Heart left ventricle (tissue), 13 donors: ENCODE results near the gene SLC43A2.

ENCODE experiments used
- CTCF ChIP-seq, 12 donors: fragments of 200-600 bp; sonication (generic) in 4 of 12; IDR thresholded peaks; one replicate each; pipeline versions ENCODE4 v1.5.0 to v1.8.0; 2018 to 2022; ENCODE audit warnings: antibody characterized with exemption in 12 of 12, mild to moderate bottlenecking in 5 of 12
- POLR2A ChIP-seq, 2 donors: fragments of 450-650 bp; IDR thresholded peaks; one replicate each; pipeline ENCODE4 v1.6.1; 2017; ENCODE audit warnings: antibody characterized with exemption in 2 of 2, mild to moderate bottlenecking in 2 of 2, moderate library complexity in 2 of 2
- donor health status: ischemic (EF 13 %, LVEDD 7.1; RV severe dilation, severe dysfunction).
- donor health status: DM: no; HTN: yes; CAD: no.
- donor health status: DM: no; HTN: no; CAD: no.
- donor health status: ischemic (EF 25% LVEDD 6.9; RV normal size, moderate dysfunction).
- donor health status: ischemic (EF 25% LVEDD 5.7; RV mildly dilated, moderate dysfunction).
- donor health status: ischemic (EF 35%, LVEDD 5.7; RV mildly dilated, moderate dysfunction).
- donor health status: nonischemic (EF 11% LVEDD 7.7; RV severe dilation, severe dysfunction).
- donor health status: DM: yes; HTN: yes; CAD: no.
- donor health status: PGD.
- donor health status: ischemic (EF 29% LVEDD 5.4; RV normal size, mild dysfunction).
- donor health status: nonischemic (EF 23%, LVEDD 6.1; RV moderate dilation, normal function).

DNA sequence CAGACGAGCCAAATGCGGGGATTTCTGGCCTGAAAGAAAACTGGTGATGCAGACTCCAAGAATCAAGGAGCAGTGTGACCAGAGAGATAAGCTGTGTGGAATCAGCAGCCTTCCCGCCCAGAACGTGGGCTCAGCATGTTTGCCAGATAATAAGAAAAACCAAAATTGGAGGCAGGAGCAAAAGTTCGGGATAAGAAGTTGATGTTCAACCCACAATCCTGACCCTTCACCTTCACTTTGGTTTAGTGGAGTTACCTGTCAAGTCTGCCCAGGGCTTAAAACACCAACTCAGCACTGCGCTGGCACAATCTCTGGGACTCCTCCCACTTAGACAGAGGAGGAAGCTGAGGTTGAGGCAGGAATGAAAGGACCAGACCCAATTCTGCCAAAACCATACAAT, 3.1 kb downstream of the SLC43A2 start:
- TF ChIP-seq CTCF (IDR thresholded peaks at IDR 0.05): no peak
- no peak for TF ChIP-seq POLR2A (IDR thresholded peaks at IDR 0.05)
